Stomach (tissue), 9 donors: ENCODE results near the gene MRPS30. TPM values are rescaled to one million over a fixed set of nuclear protein-coding genes. Genes with fewer than 3 reads are reported as not detected.

ENCODE experiments used
- DNase-seq, 2 donors: peaks; one replicate each; pipeline versions ENCODE4 v3.0.0 to v3.0.0-alpha.2; 2013 to 2019
- H3K27ac ChIP-seq, 5 donors: fragments of 200-600 bp in 4 of 5; sonication (generic) in 4 of 5; one replicate each; pipeline ENCODE4 v1.5.1; 2013 to 2019; ENCODE audit warnings: mild to moderate bottlenecking in 1 of 5, moderate library complexity in 1 of 5
- H3K27me3 ChIP-seq, 3 donors: fragments of 200-600 bp; sonication (generic); one replicate each; pipeline ENCODE4 v1.5.1; 2017 to 2019; ENCODE audit warnings: mixed run types in 1 of 3
- H3K36me3 ChIP-seq, 4 donors: fragments of 200-600 bp; sonication (generic); 1 replicate in 3 of 4; 2 replicates in 1 of 4; pipeline ENCODE4 v1.5.1; 2016 to 2019
- H3K4me1 ChIP-seq, 4 donors: fragments of 200-600 bp; sonication (generic); one replicate each; pipeline ENCODE4 v1.5.1; 2016 to 2019
- H3K4me3 ChIP-seq, 4 donors: fragments of 200-600 bp; sonication (generic) in 3 of 4; one replicate each; pipeline ENCODE4 v1.5.1; 2016 to 2019; ENCODE audit warnings: mild to moderate bottlenecking in 1 of 4
- H3K9me3 ChIP-seq, 4 donors: fragments of 200-600 bp; sonication (generic); one replicate each; pipeline ENCODE4 v1.5.1; 2016 to 2019
- EP300 ChIP-seq: sonication (generic); formaldehyde crosslinking; IDR thresholded peaks from one replicate; pipeline ENCODE4 v1.6.1; 2017; ENCODE audit warnings: antibody characterized with exemption
- POLR2A ChIP-seq, 4 donors: fragments of 450-650 bp; IDR thresholded peaks; one replicate each; pipeline ENCODE4 v1.6.1; 2016; ENCODE audit warnings: antibody characterized with exemption in 4 of 4, control low read depth in 2 of 4, mild to moderate bottlenecking in 1 of 4, moderate library complexity in 1 of 4
- POLR2AphosphoS5 ChIP-seq, 3 donors: sonication (generic); formaldehyde crosslinking; IDR thresholded peaks; one replicate each; pipeline ENCODE4 v1.6.1; 2016; ENCODE audit warnings: antibody characterized with exemption in 3 of 3
- WGBS, 5 donors: extraction: QIAGEN DNeasy Blood & Tissue Kit in 3 of 5; methylation state at CpG; one replicate each; pipeline versions ENCODE4 v1.1.5 to v1.1.7; 2013 to 2018; 5-methylcytosine and 5-hydroxymethylcytosine counted together
- intact Hi-C: fragments of 100-400 bp; cut with DNase I; formaldehyde crosslinking; loops from one replicate; pipeline ENCODE4 v1.15.1; 2023; ENCODE audit warnings: low total_unique reads
- polyA plus RNA-seq, 3 donors: library from polyadenylated mRNA; stranded (reverse); fragments of 200-250 nt; gene quantifications; one replicate each; pipeline ENCODE4 v1.2.3, GENCODE V29; 2013
- total RNA-seq, 5 donors: library from RNA; depleted of rRNA; stranded (reverse); fragments of >200 nt; gene quantifications; one replicate each; pipeline versions ENCODE4 v1.1.0 to v1.2.3, GENCODE V29; 2014 to 2016
- TF ChIP-seq, protein P1 (sequence below), 7 experiments: fragments of 450-650 bp in 4 of 7; fragments of 200-600 bp in 3 of 7; sonication (generic) in 3 of 7; IDR thresholded peaks; one replicate each; pipeline ENCODE4 v1.5.1; 2016 to 2019; ENCODE audit warnings: antibody characterized with exemption in 7 of 7, control low read depth in 2 of 7, mild to moderate bottlenecking in 1 of 7
- donor health status: healthy with polysubstance abuse.
- donor health status: Bipolar disorder and iron deficiency.
- donor health status: healthy.

The MRPS30 gene
- total and polyA plus RNA-seq, 8 donors: 9.3 to 91.5 (median 31.2) TPM

DNA sequence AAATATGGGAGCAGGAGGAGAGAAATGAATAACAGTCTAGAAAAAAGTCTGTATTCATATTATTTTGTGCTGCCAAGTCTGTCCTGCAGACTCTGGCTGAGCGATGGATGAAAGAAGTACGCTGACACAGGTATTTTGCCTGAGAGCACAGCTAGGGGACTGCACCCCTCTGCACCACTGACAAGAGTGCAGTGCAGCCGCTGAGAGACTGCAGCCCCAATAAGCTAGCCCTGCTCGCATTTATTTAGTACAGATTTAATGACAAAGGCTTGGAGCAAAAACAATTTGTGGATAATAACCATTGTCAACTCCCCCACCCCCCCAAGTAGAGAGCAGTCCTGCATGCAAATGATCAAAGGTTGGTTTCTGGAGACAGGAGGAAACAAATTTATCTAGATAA is 13.3 kb upstream of the MRPS30 start:
- TF ChIP-seq POLR2A (IDR thresholded peaks at IDR 0.05): no peak
- TF ChIP-seq, protein P1, sequence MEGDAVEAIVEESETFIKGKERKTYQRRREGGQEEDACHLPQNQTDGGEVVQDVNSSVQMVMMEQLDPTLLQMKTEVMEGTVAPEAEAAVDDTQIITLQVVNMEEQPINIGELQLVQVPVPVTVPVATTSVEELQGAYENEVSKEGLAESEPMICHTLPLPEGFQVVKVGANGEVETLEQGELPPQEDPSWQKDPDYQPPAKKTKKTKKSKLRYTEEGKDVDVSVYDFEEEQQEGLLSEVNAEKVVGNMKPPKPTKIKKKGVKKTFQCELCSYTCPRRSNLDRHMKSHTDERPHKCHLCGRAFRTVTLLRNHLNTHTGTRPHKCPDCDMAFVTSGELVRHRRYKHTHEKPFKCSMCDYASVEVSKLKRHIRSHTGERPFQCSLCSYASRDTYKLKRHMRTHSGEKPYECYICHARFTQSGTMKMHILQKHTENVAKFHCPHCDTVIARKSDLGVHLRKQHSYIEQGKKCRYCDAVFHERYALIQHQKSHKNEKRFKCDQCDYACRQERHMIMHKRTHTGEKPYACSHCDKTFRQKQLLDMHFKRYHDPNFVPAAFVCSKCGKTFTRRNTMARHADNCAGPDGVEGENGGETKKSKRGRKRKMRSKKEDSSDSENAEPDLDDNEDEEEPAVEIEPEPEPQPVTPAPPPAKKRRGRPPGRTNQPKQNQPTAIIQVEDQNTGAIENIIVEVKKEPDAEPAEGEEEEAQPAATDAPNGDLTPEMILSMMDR (IDR thresholded peaks at IDR 0.05): no peak
- no peak for TF ChIP-seq EP300
- no peak for TF ChIP-seq POLR2AphosphoS5 (IDR thresholded peaks at IDR 0.05)
- intact Hi-C loops: no loop called here
- 92 to 97% (median 95%) methylated on average over 4 of the region's 4 CpGs for WGBS, 5 donors

DNA sequence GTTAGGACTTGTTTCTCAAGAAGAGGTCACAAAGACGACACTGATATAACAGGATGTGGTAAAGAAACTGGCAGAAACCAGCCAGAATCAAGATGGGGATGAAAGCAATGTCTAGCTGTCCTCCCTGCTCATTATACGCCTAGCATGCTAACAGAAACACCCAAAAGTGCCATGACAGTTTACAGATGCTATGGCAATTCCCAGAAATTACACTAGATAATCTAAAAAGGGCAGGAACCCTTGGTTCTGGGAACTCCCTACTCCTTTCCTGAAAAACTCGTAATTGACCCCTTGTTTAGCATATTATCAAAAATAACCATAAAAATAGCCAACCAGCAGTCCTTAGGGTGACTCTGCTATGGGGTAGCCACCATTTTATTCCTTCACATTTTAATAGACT is 10.9 kb upstream of the MRPS30 start:
- Histone ChIP-seq H3K36me3 (peaks cover 0 to 11% (median 2%) of the 10 kb centered on the region in 4 donors), H3K4me1 (no peaks in the 10 kb centered on the region), H3K27ac (no peak overlapping the region), H3K4me3 (no peak overlapping the region), H3K9me3 (peaks cover 0 to 36% (median 17%) of the 10 kb centered on the region in 4 donors), H3K27me3 (no peaks in the 10 kb centered on the region)
- TF ChIP-seq, protein P1 (IDR thresholded peaks at IDR 0.05): no peak
- TF ChIP-seq POLR2AphosphoS5 (IDR thresholded peaks at IDR 0.05) (no peak), EP300 (no peak), POLR2A (IDR thresholded peaks at IDR 0.05) (no peak)
- intact Hi-C loops: no loop called here
- no peak for DNase-seq
- WGBS, 5 donors: 75 to 87% (median 81%) methylated on average over 3 of the region's 3 CpGs

More for the DNA sequence above, 13.3 kb upstream of the MRPS30 start:
- H3K4me1 ChIP-seq: no peaks in the 10 kb centered on the region
- peaks cover 0 to 50% (median 24%) of the 10 kb centered on the region in 4 donors for H3K9me3 ChIP-seq
- H3K4me3 ChIP-seq: no peak overlapping the region
- no peak overlapping the region for H3K27ac ChIP-seq
- H3K36me3 ChIP-seq: peaks cover 0 to 11% (median 2%) of the 10 kb centered on the region in 4 donors
- DNase-seq: no peak
- H3K27me3 ChIP-seq: no peaks in the 10 kb centered on the region

DNA sequence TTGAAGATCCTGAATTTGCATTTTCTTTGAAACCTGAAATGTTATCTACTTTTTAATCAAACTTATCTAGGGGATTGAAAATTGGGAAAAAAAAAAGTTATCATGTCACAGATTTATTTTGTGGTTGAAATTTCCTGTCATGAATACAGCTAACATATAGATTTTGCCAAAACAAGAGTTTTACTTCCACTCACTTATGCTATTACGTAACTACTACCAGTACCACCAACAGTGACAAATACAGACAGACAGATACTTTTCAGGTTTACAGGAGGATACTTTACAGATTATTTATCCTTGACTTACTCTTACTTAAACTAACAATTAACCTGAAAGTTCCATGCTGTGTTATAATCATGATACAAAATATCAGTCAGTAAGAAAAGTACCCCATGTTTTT is 6.8 kb upstream of the MRPS30 start:
- Histone ChIP-seq H3K36me3 (no peaks in the 10 kb centered on the region), H3K27me3 (no peaks in the 10 kb centered on the region), H3K4me1 (peaks cover 0 to under 1% (median 0%) of the 10 kb centered on the region in 4 donors), H3K27ac (no peak overlapping the region), H3K9me3 (no peaks in the 10 kb centered on the region), H3K4me3 (no peak overlapping the region)
- WGBS, 5 donors: 86 to 93% (median 87%) methylated on average over 1 of the region's 1 CpG
- no peak for DNase-seq
- TF ChIP-seq, protein P1 (IDR thresholded peaks at IDR 0.05): no peak
- TF ChIP-seq POLR2A (IDR thresholded peaks at IDR 0.05) (no peak), EP300 (no peak), POLR2AphosphoS5 (IDR thresholded peaks at IDR 0.05) (no peak)
- intact Hi-C loops: no loop called here

DNA sequence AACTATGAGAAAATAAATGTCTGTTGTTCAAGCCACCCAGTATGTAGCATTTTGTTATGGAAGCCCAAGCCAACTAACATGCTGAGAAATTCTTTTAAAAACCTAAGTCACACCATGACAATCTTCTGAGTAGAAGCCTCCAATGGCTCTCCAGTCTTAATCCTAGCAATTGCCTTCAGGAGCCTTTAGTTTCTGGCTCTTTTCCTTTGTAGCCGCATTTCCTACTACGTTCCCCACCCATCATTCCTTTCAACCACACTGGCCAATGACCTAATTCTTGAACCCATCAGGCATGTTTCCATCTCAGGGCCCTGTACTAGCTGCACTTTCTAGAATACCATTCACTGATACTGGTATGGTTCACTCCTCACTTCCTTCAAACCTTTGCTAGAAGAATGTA is 2.1 kb upstream of the MRPS30 start:
- Histone ChIP-seq H3K4me1 (peaks cover 7 to 32% (median 25%) of the 10 kb centered on the region in 4 donors), H3K27ac (no peak overlapping the region), H3K9me3 (no peaks in the 10 kb centered on the region), H3K36me3 (peaks cover 0 to 7% (median 4%) of the 10 kb centered on the region in 4 donors), H3K4me3 (no peak overlapping the region), H3K27me3 (no peaks in the 10 kb centered on the region)
- intact Hi-C loops: no loop called here
- TF ChIP-seq EP300: no peak
- WGBS, 5 donors: 85 to 96% (median 93%) methylated on average over 2 of the region's 2 CpGs
- no peak for DNase-seq

DNA sequence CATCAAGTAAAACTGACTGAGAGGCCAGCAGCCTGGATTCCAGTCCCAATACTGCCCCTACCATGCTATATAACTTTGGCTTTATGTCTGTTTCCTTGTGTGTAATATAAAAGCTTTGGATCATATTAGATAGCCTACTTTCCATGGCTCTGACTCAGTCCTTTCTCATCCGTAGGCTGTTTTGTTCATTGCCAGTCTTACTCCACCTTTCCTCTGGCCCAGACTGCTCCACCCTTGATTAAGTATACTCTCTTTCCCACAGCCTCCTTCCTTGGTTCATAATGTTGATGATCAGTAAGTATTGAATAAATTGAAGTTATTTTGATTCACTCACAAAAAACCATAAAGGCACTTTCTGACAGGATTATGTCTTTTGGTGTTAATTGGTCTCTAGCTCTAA is 1.5 kb upstream of the MRPS30 start:
- Histone ChIP-seq H3K27me3 (no peaks in the 10 kb centered on the region), H3K9me3 (no peaks in the 10 kb centered on the region), H3K36me3 (peaks cover 0 to 13% (median 10%) of the 10 kb centered on the region in 4 donors), H3K4me1 (peaks cover 7 to 39% (median 28%) of the 10 kb centered on the region in 4 donors), H3K27ac (no peak overlapping the region), H3K4me3 (no peak overlapping the region)
- WGBS, 5 donors: 41 to 63% (median 53%) methylated on average over 1 of the region's 1 CpG
- peak in 1 of 2 donors; percentile 5 for DNase-seq
- intact Hi-C loops: no loop called here
- TF ChIP-seq, protein P1 (IDR thresholded peaks at IDR 0.05): no peak
- TF ChIP-seq POLR2AphosphoS5 (IDR thresholded peaks at IDR 0.05): no peak
- TF ChIP-seq POLR2A (IDR thresholded peaks at IDR 0.05): no peak
- TF ChIP-seq EP300: no peak
